Skeletal muscle satellite cell (primary cell): ENCODE results near the gene FOXN3.
"Not testable (repeated sequence)": the region's sequence is repeated elsewhere in the genome, so short reads cannot be mapped to it uniquely, and the experiment has no call there.

Experiments
- H3K27me3 ChIP-seq: 2 replicates; pipeline ENCODE4 v1.7.0; 2013; ENCODE audit warnings: low read length; ENCODE audit not compliant: control insufficient read depth, insufficient read depth
- H3K36me3 ChIP-seq: 2 replicates; pipeline ENCODE4 v1.7.0; 2013; ENCODE audit warnings: mild to moderate bottlenecking, control low read depth, low read length; ENCODE audit not compliant: insufficient read depth
- H3K4me1 ChIP-seq: 2 replicates; pipeline ENCODE4 v1.7.0; 2013; ENCODE audit warnings: low read length; ENCODE audit not compliant: control insufficient read depth, insufficient read depth
- H3K4me2 ChIP-seq: 2 replicates; pipeline ENCODE4 v1.7.0; 2013; ENCODE audit warnings: mild to moderate bottlenecking, low read length
- H3K4me3 ChIP-seq: 2 replicates; pipeline ENCODE4 v1.7.0; 2013; ENCODE audit warnings: low read length
- H3K9ac ChIP-seq: 2 replicates; pipeline ENCODE4 v1.7.0; 2013; ENCODE audit warnings: mild to moderate bottlenecking, low read depth, low read length, moderate library complexity
- H3K9me3 ChIP-seq: replicated peaks from 2 replicates; pipeline ENCODE4 v1.7.0; 2013; ENCODE audit warnings: mild to moderate bottlenecking, control low read depth, low read length

The FOXN3 gene

GRCh38 chr14:89258728-89259273 is 158.2 kb downstream of the FOXN3 start:
- Histone ChIP-seq H3K4me1 (no peaks in the 10 kb centered on the region), H3K27me3 (no peaks in the 10 kb centered on the region), H3K36me3 (peaks cover 6% of the 10 kb centered on the region), H3K4me2 (no peak overlapping the region), H3K9ac (no peak overlapping the region), H3K9me3 (no peaks in the 10 kb centered on the region), H3K4me3 (no peak overlapping the region)

- H3K4me2 ChIP-seq: no peak overlapping the region
- no peaks in the 10 kb centered on the region for H3K4me1 ChIP-seq
- no peak overlapping the region for H3K4me3 ChIP-seq
- H3K9me3 ChIP-seq: no peaks in the 10 kb centered on the region
- peaks cover 6% of the 10 kb centered on the region for H3K36me3 ChIP-seq
- H3K9ac ChIP-seq: no peak overlapping the region
- H3K27me3 ChIP-seq: no peaks in the 10 kb centered on the region
Measured at GRCh38 chr14:89256951-89257350, 160.1 kb downstream of the FOXN3 start.

GRCh38 chr14:89256283-89256682 is 160.8 kb downstream of the FOXN3 start:
- Histone ChIP-seq H3K9me3 (no peaks in the 10 kb centered on the region), H3K4me2 (no peak overlapping the region), H3K4me3 (no peak overlapping the region), H3K9ac (no peak overlapping the region), H3K36me3 (peaks cover 6% of the 10 kb centered on the region), H3K27me3 (no peaks in the 10 kb centered on the region), H3K4me1 (no peaks in the 10 kb centered on the region)

GRCh38 chr14:89255852-89256251 is 161.2 kb downstream of the FOXN3 start:
- Histone ChIP-seq H3K36me3 (peaks cover 6% of the 10 kb centered on the region), H3K4me1 (no peaks in the 10 kb centered on the region), H3K4me3 (no peak overlapping the region), H3K4me2 (no peak overlapping the region), H3K27me3 (no peaks in the 10 kb centered on the region), H3K9me3 (no peaks in the 10 kb centered on the region), H3K9ac (no peak overlapping the region)

- Histone ChIP-seq H3K27me3 (no peaks in the 10 kb centered on the region), H3K9ac (no peak overlapping the region), H3K9me3 (no peaks in the 10 kb centered on the region), H3K4me2 (no peak overlapping the region), H3K4me1 (no peaks in the 10 kb centered on the region), H3K36me3 (peaks cover 6% of the 10 kb centered on the region), H3K4me3 (no peak overlapping the region)
Measured at GRCh38 chr14:89255012-89255411, 162.0 kb downstream of the FOXN3 start.

GRCh38 chr14:89254166-89254909 is 162.7 kb downstream of the FOXN3 start:
- Histone ChIP-seq H3K9ac (no peak overlapping the region), H3K4me2 (no peak overlapping the region), H3K4me3 (no peak overlapping the region), H3K36me3 (peaks cover 10% of the 10 kb centered on the region), H3K9me3 (no peaks in the 10 kb centered on the region), H3K27me3 (no peaks in the 10 kb centered on the region), H3K4me1 (peaks cover 3% of the 10 kb centered on the region)

GRCh38 chr14:89252887-89253532 is 164.0 kb downstream of the FOXN3 start:
- Histone ChIP-seq H3K4me1 (peaks cover 9% of the 10 kb centered on the region), H3K27me3 (no peaks in the 10 kb centered on the region), H3K9ac (no peak overlapping the region), H3K36me3 (peaks cover 12% of the 10 kb centered on the region), H3K4me3 (no peak overlapping the region), H3K4me2 (no peak overlapping the region), H3K9me3 (no peaks in the 10 kb centered on the region)

GRCh38 chr14:89251061-89251460 is 166.0 kb downstream of the FOXN3 start:
- H3K27me3 ChIP-seq: no peaks in the 10 kb centered on the region
- peaks cover 9% of the 10 kb centered on the region for H3K4me1 ChIP-seq
- H3K4me2 ChIP-seq: no peak overlapping the region
- peaks cover 6% of the 10 kb centered on the region for H3K36me3 ChIP-seq
- no peaks in the 10 kb centered on the region for H3K9me3 ChIP-seq
- no peak overlapping the region for H3K4me3 ChIP-seq
- no peak overlapping the region for H3K9ac ChIP-seq

- H3K27me3 ChIP-seq, H3K36me3 ChIP-seq, H3K4me2 ChIP-seq, H3K9me3 ChIP-seq, H3K9ac ChIP-seq, H3K4me3 ChIP-seq, H3K4me1 ChIP-seq: not testable (repeated sequence)
Measured at GRCh38 chr14:89250655-89250975, 166.4 kb downstream of the FOXN3 start.

- H3K27me3 ChIP-seq: no peaks in the 10 kb centered on the region
- no peak overlapping the region for H3K9ac ChIP-seq
- H3K4me2 ChIP-seq: no peak overlapping the region
- peaks cover 9% of the 10 kb centered on the region for H3K4me1 ChIP-seq
- no peaks in the 10 kb centered on the region for H3K9me3 ChIP-seq
- no peak overlapping the region for H3K4me3 ChIP-seq
- H3K36me3 ChIP-seq: peaks cover 6% of the 10 kb centered on the region
Measured at GRCh38 chr14:89249972-89250654, 166.9 kb downstream of the FOXN3 start.

- Histone ChIP-seq H3K9me3 (no peaks in the 10 kb centered on the region), H3K4me2 (peak overlapping the region; percentile 27), H3K4me1 (peaks cover 9% of the 10 kb centered on the region)
Measured at GRCh38 chr14:89249065-89249695, 167.9 kb downstream of the FOXN3 start.

More at GRCh38 chr14:89249065-89249695, 167.9 kb downstream of the FOXN3 start:
- H3K9ac ChIP-seq: no peak overlapping the region
- H3K36me3 ChIP-seq: peaks cover 6% of the 10 kb centered on the region
- H3K27me3 ChIP-seq: no peaks in the 10 kb centered on the region
- no peak overlapping the region for H3K4me3 ChIP-seq
